GF-D8 (cell line): ENCODE data around the gene BBS9.

Experiments
- DNase-seq: peaks from one replicate; lab custom pipeline; 2025; lab: John Stamatoyannopoulos, UW

Gene BBS9

GRCh38 chr7:33554576-33554975, 425.2 kb downstream of the BBS9 start:
- DNase-seq, result no peak

- no peak for DNase-seq
Measured at GRCh38 chr7:33556472-33556871, 427.1 kb downstream of the BBS9 start.

DNA sequence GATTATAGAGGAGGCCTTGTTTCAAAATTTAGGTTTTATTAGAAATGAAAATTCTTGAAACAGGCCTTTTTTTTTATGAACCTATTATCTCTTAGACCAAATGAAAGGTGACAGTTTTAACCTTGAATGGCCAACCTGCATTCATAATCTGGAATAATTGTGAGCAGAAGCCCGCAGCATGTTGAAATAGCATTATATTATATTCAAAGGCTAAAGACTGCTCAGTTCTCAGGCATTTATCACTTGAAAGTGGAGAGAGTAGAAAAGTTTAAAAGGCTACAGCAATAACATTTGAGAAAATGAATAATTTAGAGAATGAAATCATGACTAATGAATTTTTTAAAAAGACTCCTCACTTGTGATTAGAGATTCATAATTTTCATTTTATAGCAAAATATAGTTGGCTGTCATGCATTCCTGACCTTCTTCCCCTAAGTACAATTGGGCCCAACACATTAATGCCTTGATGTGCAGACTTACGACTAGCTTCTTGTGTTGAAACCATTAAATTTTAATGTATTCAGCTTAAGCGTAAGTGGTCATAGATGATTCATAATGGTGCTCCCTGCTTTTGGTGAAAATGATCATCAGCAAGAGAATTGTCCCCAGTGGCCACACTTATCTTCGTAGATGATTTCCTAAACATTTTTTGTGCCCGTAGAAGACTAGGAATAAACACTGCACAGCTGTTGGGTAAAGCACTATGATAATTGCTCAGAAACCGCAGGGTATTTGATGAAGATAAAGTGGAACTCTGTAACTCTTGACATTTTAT, 429.4 kb downstream of the BBS9 start:
- no peak for DNase-seq

GRCh38 chr7:33559324-33559710, 430.0 kb downstream of the BBS9 start:
- DNase-seq, result no peak

DNA sequence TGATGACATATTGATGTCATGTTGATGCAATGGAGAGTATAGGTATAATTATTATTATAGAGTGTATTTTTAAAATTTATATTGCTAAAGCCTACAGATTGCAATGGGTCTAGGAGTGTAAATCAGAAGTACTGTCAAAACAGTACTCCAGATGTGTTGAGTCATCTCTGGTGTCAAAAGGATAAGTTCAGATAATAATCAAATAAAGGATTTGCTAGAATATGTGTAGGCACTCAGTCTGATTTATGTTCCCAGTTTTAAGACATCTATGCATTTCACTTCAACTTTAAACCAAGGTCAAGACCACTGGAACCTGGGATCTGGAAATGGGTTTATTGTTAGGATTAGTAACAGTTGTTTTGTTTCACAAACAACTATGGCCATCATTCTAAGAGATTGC, 433.6 kb downstream of the BBS9 start:
- DNase-seq, result no peak

GRCh38 chr7:33563651-33564050, 434.3 kb downstream of the BBS9 start:
- no peak for DNase-seq

DNA sequence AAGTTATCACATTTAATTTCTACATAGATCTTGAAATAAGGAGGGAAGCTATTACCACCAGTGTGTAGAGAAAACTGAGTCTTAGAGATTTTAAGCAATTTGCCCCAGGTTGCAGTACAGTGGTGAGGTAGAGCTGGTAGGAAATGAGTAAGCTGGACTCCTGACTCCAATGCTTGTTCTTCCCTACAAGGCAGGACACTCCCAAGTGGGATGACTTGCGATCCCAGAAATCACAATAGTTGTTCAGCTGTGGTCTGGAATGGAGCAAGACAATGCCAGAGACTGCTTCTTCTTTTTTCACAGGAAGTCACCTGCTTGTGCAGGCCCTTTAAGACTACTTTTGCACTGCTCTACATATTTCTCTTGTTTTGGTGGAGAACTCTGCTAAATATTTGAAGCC, 448.8 kb downstream of the BBS9 start:
- no peak for DNase-seq

GRCh38 chr7:33578881-33579672, 449.7 kb downstream of the BBS9 start:
- DNase-seq, result no peak

DNA sequence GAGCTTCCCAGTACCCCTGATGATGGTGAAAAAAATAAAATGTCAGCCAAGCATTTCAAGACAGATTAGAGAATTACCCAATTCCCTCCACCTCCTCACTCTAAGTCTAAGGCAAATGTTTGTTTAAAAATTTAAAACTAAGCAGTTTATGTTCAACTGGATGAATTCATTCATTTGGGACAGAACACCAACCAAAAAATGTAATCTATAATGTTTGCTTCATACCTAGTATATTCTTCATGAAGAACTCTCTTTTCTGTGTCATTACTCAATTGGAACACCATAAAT, 450.3 kb downstream of the BBS9 start:
- DNase-seq, result no peak

DNA sequence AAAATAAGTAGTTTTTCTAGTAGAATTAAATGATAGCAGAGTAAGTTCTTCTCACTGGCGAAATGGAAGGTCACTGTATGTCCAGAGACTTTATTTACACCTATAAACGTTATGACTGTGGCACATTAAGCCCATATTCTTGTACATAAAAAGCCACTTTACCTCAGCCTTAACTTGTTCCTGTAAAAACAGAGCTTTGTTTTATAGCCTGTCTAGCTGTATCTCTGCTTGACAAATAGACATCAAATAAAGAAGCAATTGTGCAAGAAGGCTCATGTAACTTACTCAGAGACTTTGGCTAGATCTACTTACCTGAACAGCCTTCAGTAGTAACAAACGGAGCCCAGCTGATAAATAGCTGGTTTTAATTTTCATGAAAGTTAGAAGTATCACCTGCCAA, 451.9 kb downstream of the BBS9 start:
- no peak for DNase-seq

DNA sequence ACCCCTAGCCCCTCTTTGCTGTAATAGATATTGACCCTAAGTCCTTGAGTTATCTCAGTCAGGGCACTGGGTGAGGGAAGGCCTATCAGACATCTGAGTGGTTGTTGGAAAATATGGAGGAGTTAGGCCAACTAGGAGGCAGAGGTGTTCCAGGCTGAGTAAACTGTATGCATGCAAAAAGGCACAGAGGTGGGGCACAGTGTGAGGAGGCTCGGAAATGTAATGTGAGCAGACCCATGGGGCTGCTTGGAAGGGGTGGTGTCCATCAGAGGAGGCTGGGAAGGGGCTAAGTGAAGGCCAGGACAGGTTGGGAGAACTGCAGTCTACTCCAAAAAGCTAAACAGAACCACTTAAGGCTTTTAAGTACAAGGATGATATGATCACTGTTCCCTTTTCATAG, 452.7 kb downstream of the BBS9 start:
- no peak for DNase-seq

- no peak for DNase-seq
Measured at GRCh38 chr7:33582533-33582932, 453.2 kb downstream of the BBS9 start.

- DNase-seq, result no peak
Measured at GRCh38 chr7:33589911-33590310, 460.5 kb downstream of the BBS9 start.

GRCh38 chr7:33590916-33591315, 461.6 kb downstream of the BBS9 start:
- no peak for DNase-seq

GRCh38 chr7:33591490-33591889, 462.1 kb downstream of the BBS9 start:
- DNase-seq, result no peak

- DNase-seq, result no peak
Measured at GRCh38 chr7:33592718-33593117, 463.4 kb downstream of the BBS9 start.

- no peak for DNase-seq
Measured at GRCh38 chr7:33593611-33594010, 464.2 kb downstream of the BBS9 start.

DNA sequence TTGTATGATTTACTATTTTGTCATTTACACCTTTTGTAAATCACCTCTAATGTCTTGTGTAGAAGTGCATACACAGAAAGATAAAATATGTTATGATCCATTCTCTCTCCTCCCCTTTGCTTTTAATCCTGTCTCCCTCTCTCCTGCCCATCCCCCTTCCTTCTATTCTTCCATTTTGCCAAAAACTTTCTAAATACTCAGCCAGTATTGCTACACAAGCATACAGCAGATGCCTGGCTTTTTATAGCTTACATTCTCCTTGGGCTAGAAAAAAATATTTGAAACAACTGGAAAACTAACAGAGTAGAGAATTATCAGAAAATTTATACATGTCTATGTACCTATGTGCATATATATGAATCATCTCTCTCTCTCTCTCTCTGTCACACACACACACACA, 467.3 kb downstream of the BBS9 start:
- DNase-seq, result no peak

GRCh38 chr7:33597181-33597580, 467.8 kb downstream of the BBS9 start:
- DNase-seq, result no peak

DNA sequence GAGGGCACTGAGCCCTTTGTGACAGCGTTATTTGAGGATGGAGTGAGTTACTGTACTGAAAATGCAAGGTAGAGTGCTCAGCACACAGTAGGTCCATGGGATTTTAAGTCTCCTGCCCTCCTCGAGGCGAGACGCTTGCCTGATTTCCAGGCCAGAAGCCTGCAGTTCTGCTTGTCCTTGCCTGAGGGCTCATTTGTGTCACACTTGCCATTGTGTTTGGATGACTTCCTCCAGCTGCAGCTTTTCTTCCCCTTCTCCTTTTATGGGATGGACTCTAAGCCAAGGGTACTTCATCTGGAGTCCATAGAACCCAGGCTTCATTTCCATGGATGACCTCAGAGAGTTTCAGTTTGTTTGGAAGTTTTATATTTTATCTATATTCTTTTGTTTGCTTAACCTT, 471.7 kb downstream of the BBS9 start:
- DNase-seq, result no peak

DNA sequence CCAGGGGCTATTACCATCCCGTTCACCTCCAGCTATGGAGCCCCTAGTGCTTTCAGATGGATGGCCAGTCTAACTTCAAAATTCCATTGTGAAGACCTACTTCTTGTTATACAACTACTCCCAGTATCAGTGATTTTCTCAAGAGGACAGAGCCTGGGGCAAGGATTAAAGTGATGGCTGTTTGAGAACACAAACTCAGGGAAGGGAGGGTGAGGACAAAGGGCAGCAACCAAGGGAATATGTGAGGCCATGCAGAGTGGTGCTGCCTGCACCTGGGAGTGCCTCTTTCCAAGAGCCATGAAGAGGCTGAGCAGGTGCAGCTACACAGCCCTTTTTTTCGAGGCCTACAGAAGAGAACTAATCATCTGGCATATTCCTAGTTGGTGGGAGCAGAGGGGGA, 472.5 kb downstream of the BBS9 start:
- DNase-seq, result no peak

DNA sequence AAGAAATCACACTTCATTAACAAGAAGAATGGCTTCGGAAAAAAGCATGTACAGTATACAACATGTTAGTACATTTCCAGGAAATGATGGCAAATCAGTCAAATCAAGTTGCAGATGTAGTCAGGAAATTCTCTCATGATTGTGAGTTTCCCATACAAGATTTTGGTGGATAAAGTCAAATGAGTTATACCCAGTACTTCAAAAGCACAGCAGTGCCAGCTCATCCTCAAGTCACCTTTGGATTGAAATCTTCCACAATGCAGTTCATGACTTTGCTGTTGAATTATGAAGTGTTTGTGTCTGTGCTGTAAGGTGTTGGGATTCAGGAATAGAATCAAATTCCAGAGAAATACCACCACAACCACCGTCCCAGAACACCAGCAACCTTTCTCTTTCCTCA, 474.7 kb downstream of the BBS9 start:
- no peak for DNase-seq

GRCh38 chr7:33610918-33611317, 481.6 kb downstream of the BBS9 start:
- no peak for DNase-seq

DNA sequence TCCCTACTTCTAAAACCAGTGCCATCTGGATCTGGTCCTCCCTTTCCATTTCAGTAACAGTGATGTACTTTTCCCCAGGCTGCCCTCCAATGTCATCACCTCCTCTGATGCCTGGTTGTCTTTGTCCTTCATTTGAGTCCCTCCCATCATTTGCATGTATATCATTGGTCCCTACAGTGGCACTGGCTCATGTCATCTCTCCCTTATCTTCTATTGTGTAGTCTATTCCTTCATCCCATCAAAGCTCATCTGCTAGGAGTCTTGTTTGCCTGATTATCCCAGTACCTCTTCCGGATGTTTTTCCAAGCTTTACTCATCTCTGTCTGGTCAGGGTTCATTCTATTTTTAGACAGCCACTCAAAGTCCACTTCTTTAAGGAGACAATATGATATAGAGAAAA, 483.1 kb downstream of the BBS9 start:
- DNase-seq, result no peak
